KOPT-K1 (cell line): ENCODE data around the gene GNB2.

Source experiments
- H3K27ac ChIP-seq: fragments of 200-600 bp; sonication (generic); 2 replicates; pipeline ENCODE4 v1.5.1; 2016; ENCODE audit warnings: antibody characterized with exemption, mild to moderate bottlenecking, low read depth, low read length; ENCODE audit not compliant: poor library complexity, severe bottlenecking
- H3K36me3 ChIP-seq: fragments of 200-600 bp; sonication (generic); 2 replicates; pipeline ENCODE4 v1.5.1; 2017; ENCODE audit warnings: antibody characterized with exemption, mild to moderate bottlenecking, low read length, moderate library complexity; ENCODE audit not compliant: insufficient read depth
- H3K9me3 ChIP-seq: fragments of 200-600 bp; sonication (generic); 2 replicates; pipeline ENCODE4 v1.5.1; 2017; ENCODE audit warnings: antibody characterized with exemption, low read length, mild to moderate bottlenecking; ENCODE audit not compliant: insufficient read depth, poor library complexity, severe bottlenecking

GNB2 gene

GRCh38 chr7:100683659-100684533, 10.4 kb downstream of the GNB2 start:
- no peaks in the 10 kb centered on the region for H3K9me3 ChIP-seq
- peaks cover 100% of the 10 kb centered on the region for H3K36me3 ChIP-seq
- H3K27ac ChIP-seq, result no peak overlapping the region

- no peaks in the 10 kb centered on the region for H3K9me3 ChIP-seq
- H3K36me3 ChIP-seq, result peaks cover 100% of the 10 kb centered on the region
- no peak overlapping the region for H3K27ac ChIP-seq
These were observed 11.0 kb downstream of the GNB2 start for GRCh38 chr7:100684534-100685042.

GRCh38 chr7:100685049-100685605, 11.6 kb downstream of the GNB2 start:
- no peak overlapping the region for H3K27ac ChIP-seq
- H3K36me3 ChIP-seq, result peaks cover 100% of the 10 kb centered on the region
- H3K9me3 ChIP-seq, result no peaks in the 10 kb centered on the region

- H3K27ac ChIP-seq, result no peak overlapping the region
- peaks cover 96% of the 10 kb centered on the region for H3K36me3 ChIP-seq
- no peaks in the 10 kb centered on the region for H3K9me3 ChIP-seq
These were observed 12.1 kb downstream of the GNB2 start for GRCh38 chr7:100685631-100686145.

- Histone ChIP-seq H3K27ac (no peak overlapping the region), H3K36me3 (peaks cover 96% of the 10 kb centered on the region)
These were observed 12.8 kb downstream of the GNB2 start for GRCh38 chr7:100686201-100686821.

GRCh38 chr7:100686822-100687211, 13.3 kb downstream of the GNB2 start:
- H3K9me3 ChIP-seq, result no peaks in the 10 kb centered on the region
- no peak overlapping the region for H3K27ac ChIP-seq
- peaks cover 90% of the 10 kb centered on the region for H3K36me3 ChIP-seq

More at GRCh38 chr7:100686201-100686821, 12.8 kb downstream of the GNB2 start:
- no peaks in the 10 kb centered on the region for H3K9me3 ChIP-seq

GRCh38 chr7:100687261-100687660, 13.7 kb downstream of the GNB2 start:
- Histone ChIP-seq H3K9me3 (no peaks in the 10 kb centered on the region), H3K36me3 (peaks cover 86% of the 10 kb centered on the region), H3K27ac (no peak overlapping the region)

- H3K27ac ChIP-seq, result no peak overlapping the region
- H3K9me3 ChIP-seq, result no peaks in the 10 kb centered on the region
- H3K36me3 ChIP-seq, result peaks cover 80% of the 10 kb centered on the region
These were observed 14.3 kb downstream of the GNB2 start for GRCh38 chr7:100687751-100688300.

- Histone ChIP-seq H3K36me3 (peaks cover 75% of the 10 kb centered on the region), H3K27ac (no peak overlapping the region), H3K9me3 (no peaks in the 10 kb centered on the region)
These were observed 14.9 kb downstream of the GNB2 start for GRCh38 chr7:100688326-100688860.

- H3K9me3 ChIP-seq, result no peaks in the 10 kb centered on the region
- no peak overlapping the region for H3K27ac ChIP-seq
- peaks cover 64% of the 10 kb centered on the region for H3K36me3 ChIP-seq
These were observed 15.9 kb downstream of the GNB2 start for GRCh38 chr7:100689230-100690135.

GRCh38 chr7:100691676-100692577, 18.4 kb downstream of the GNB2 start:
- Histone ChIP-seq H3K9me3 (no peaks in the 10 kb centered on the region), H3K27ac (peak overlapping the region; percentile 65), H3K36me3 (peaks cover 39% of the 10 kb centered on the region)

GRCh38 chr7:100692578-100692961, 19.0 kb downstream of the GNB2 start:
- Histone ChIP-seq H3K36me3 (peaks cover 33% of the 10 kb centered on the region), H3K27ac (peak overlapping the region; percentile 65), H3K9me3 (no peaks in the 10 kb centered on the region)
